CD4-positive, alpha-beta T cell treated with Interleukin-2 at 100 ng/mL for 4 hours (primary cell): ENCODE measurements around the gene COL2A1.

Experiments
- DNase-seq: peaks from one replicate; pipeline ENCODE4 v3.0.0-alpha.2; 2020; ENCODE audit warnings: low spot score

Gene COL2A1

GRCh38 chr12:47944685-47945340 lies 59.5 kb downstream of the COL2A1 start:
- no peak for DNase-seq

GRCh38 chr12:47943623-47944340 lies 60.5 kb downstream of the COL2A1 start:
- no peak for DNase-seq

GRCh38 chr12:47942614-47943225 lies 61.6 kb downstream of the COL2A1 start:
- DNase-seq: no peak

GRCh38 chr12:47941871-47942613 lies 62.2 kb downstream of the COL2A1 start:
- peak; percentile 29 for DNase-seq

GRCh38 chr12:47941475-47941780 lies 62.8 kb downstream of the COL2A1 start:
- no peak for DNase-seq

GRCh38 chr12:47940773-47941474 lies 63.4 kb downstream of the COL2A1 start:
- no peak for DNase-seq

GRCh38 chr12:47939009-47939601 lies 65.2 kb downstream of the COL2A1 start:
- no peak for DNase-seq

GRCh38 chr12:47938594-47938993 lies 65.7 kb downstream of the COL2A1 start:
- DNase-seq: no peak

GRCh38 chr12:47938093-47938492 lies 66.2 kb downstream of the COL2A1 start:
- DNase-seq: no peak

GRCh38 chr12:47935184-47935583 lies 69.1 kb downstream of the COL2A1 start:
- no peak for DNase-seq

GRCh38 chr12:47931187-47931586 lies 73.1 kb downstream of the COL2A1 start:
- DNase-seq: no peak

GRCh38 chr12:47930634-47931033 lies 73.6 kb downstream of the COL2A1 start:
- DNase-seq: no peak

GRCh38 chr12:47927346-47927745 lies 76.9 kb downstream of the COL2A1 start:
- DNase-seq: no peak
